ENCODE data around the gene RALGAPA2.

GRCh38 chr20:20477444-20478041 lies 234.9 kb downstream of the RALGAPA2 start:
- TF ChIP-seq, protein P1, sequence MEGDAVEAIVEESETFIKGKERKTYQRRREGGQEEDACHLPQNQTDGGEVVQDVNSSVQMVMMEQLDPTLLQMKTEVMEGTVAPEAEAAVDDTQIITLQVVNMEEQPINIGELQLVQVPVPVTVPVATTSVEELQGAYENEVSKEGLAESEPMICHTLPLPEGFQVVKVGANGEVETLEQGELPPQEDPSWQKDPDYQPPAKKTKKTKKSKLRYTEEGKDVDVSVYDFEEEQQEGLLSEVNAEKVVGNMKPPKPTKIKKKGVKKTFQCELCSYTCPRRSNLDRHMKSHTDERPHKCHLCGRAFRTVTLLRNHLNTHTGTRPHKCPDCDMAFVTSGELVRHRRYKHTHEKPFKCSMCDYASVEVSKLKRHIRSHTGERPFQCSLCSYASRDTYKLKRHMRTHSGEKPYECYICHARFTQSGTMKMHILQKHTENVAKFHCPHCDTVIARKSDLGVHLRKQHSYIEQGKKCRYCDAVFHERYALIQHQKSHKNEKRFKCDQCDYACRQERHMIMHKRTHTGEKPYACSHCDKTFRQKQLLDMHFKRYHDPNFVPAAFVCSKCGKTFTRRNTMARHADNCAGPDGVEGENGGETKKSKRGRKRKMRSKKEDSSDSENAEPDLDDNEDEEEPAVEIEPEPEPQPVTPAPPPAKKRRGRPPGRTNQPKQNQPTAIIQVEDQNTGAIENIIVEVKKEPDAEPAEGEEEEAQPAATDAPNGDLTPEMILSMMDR (IDR thresholded peaks at IDR 0.05), result no peak
- no peak for TF ChIP-seq POLR2A (IDR thresholded peaks at IDR 0.05)

All from tibial nerve (tissue), 3 donors.